GM23338 (cell line): ENCODE results near the gene NEK10. TPM values are rescaled to one million over a fixed set of nuclear protein-coding genes. Genes with fewer than 3 reads are reported as not detected.
A peak's percentile ranks its signal among the peaks of the same experiment; 100 is the strongest.

Source experiments
- ATAC-seq: fragments of 200-7000 bp; cut with Tn5 transposase; 3 replicates; pipeline ENCODE4 v1.9.1; 2020
- DNase-seq: peaks from one replicate; pipeline ENCODE4 v3.0.0-alpha.2; 2015; ENCODE audit warnings: low spot score
- H2AFZ ChIP-seq: fragments of 200-600 bp; sonication (generic); 2 replicates; pipeline ENCODE4 v1.8.0; 2016; ENCODE audit warnings: antibody characterized with exemption, mild to moderate bottlenecking, moderate library complexity
- H3F3A ChIP-seq: fragments of 200-600 bp; sonication (generic); replicated peaks from 2 replicates; pipeline ENCODE4 v1.8.0; 2017; ENCODE audit warnings: antibody characterized with exemption, mixed run types, low read depth
- H3K27ac ChIP-seq: fragments of 200-600 bp; sonication (generic); 2 replicates; pipeline ENCODE4 v1.6.1; 2016; ENCODE audit warnings: low read depth
- H3K27me3 ChIP-seq: fragments of 200-600 bp; sonication (generic); 2 replicates; pipeline ENCODE4 v1.8.0; 2016; ENCODE audit warnings: mild to moderate bottlenecking, mixed run types, moderate library complexity; ENCODE audit not compliant: insufficient read depth
- H3K36me3 ChIP-seq: fragments of 200-600 bp; sonication (generic); 2 replicates; pipeline ENCODE4 v1.8.0; 2016; ENCODE audit warnings: mild to moderate bottlenecking; ENCODE audit not compliant: insufficient read depth
- H3K4me1 ChIP-seq: fragments of 200-600 bp; sonication (generic); 2 replicates; pipeline ENCODE4 v1.8.0; 2016; ENCODE audit warnings: mild to moderate bottlenecking, moderate library complexity; ENCODE audit not compliant: insufficient read depth
- H3K4me2 ChIP-seq: fragments of 200-600 bp; sonication (generic); 2 replicates; pipeline ENCODE4 v1.7.1; 2017; ENCODE audit warnings: mixed run types
- H3K4me3 ChIP-seq: fragments of 200-600 bp; sonication (generic); 2 replicates; pipeline ENCODE4 v1.6.1; 2016; ENCODE audit warnings: mixed run types
- H3K79me2 ChIP-seq: fragments of 200-600 bp; sonication (generic); replicated peaks from 2 replicates; pipeline ENCODE4 v1.8.0; 2017; ENCODE audit warnings: mild to moderate bottlenecking; ENCODE audit not compliant: insufficient read depth
- H3K9me2 ChIP-seq: fragments of 200-600 bp; sonication (generic); 2 replicates; pipeline ENCODE4 v1.8.0; 2017; ENCODE audit not compliant: insufficient read depth
- H4K20me1 ChIP-seq: fragments of 200-600 bp; sonication (generic); replicated peaks from 2 replicates; pipeline ENCODE4 v1.8.0; 2017; ENCODE audit warnings: mild to moderate bottlenecking; ENCODE audit not compliant: insufficient read depth
- H3K27ac Mint-ChIP-seq: 2 replicates; pipeline ENCODE4 v1.8.0; 2020; ENCODE audit warnings: inconsistent platforms, mild to moderate bottlenecking, moderate library complexity, mixed read lengths
- H3K27me3 Mint-ChIP-seq: 3 replicates; pipeline ENCODE4 v1.8.0; 2022; ENCODE audit warnings: low read depth, mild to moderate bottlenecking, moderate library complexity, mixed read lengths, inconsistent platforms; ENCODE audit not compliant: insufficient read depth, poor library complexity
- H3K36me3 Mint-ChIP-seq: 3 replicates; pipeline ENCODE4 v1.8.0; 2021; ENCODE audit warnings: low read depth, mild to moderate bottlenecking, inconsistent platforms, moderate library complexity, mixed read lengths
- H3K4me1 Mint-ChIP-seq: 3 replicates; pipeline ENCODE4 v1.8.0; 2020; ENCODE audit warnings: mild to moderate bottlenecking, inconsistent platforms, mixed read lengths
- H3K4me3 Mint-ChIP-seq: 3 replicates; pipeline ENCODE4 v1.8.0; 2021; ENCODE audit warnings: moderate library complexity, mild to moderate bottlenecking, inconsistent platforms, mixed read lengths
- H3K9me3 Mint-ChIP-seq: 3 replicates; pipeline ENCODE4 v1.8.0; 2020; ENCODE audit warnings: moderate library complexity, mild to moderate bottlenecking, inconsistent platforms, mixed read lengths
- CTCF ChIP-seq, 2 experiments: fragments of 200-600 bp in 1 of 2; sonication (generic) in 1 of 2; conservative IDR thresholded peaks; 2 replicates each; pipeline versions ENCODE4 v1.5.1 to v1.6.1; 2016 to 2017; ENCODE audit warnings: antibody characterized with exemption in 2 of 2, low read depth in 2 of 2, mild to moderate bottlenecking in 2 of 2, moderate library complexity in 1 of 2
- ETS1 ChIP-seq: IDR thresholded peaks from 2 replicates; pipeline ENCODE4 v1.6.1; 2016; ENCODE audit warnings: antibody characterized with exemption
- NANOG ChIP-seq: IDR thresholded peaks from 2 replicates; pipeline ENCODE4 v1.6.1; 2016; ENCODE audit warnings: antibody characterized with exemption, borderline replicate concordance
- ZNF331 ChIP-seq: fragments of 250-450 bp; sonication (Bioruptor Pico); IDR thresholded peaks from 2 replicates; pipeline ENCODE4 v1.5.0; 2020; ENCODE audit warnings: low read depth, mild to moderate bottlenecking, moderate library complexity
- ZNF462 ChIP-seq: fragments of 250-450 bp; sonication (Bioruptor Pico); IDR thresholded peaks from 2 replicates; pipeline ENCODE4 v1.5.0; 2020; ENCODE audit warnings: mild to moderate bottlenecking, moderate library complexity
- polyA plus RNA-seq: library from polyadenylated mRNA; unstranded; fragments of >200 nt; fragmentation: Nextera tagmentation; extraction: Ambion mirVana; gene quantifications from 2 replicates; pipeline ENCODE4 v1.2.1, GENCODE V29; 2016
- total RNA-seq: library from RNA; depleted of rRNA; stranded (reverse); fragments of >200 nt; shearing (Covaris generic); gene quantifications from 2 replicates; pipeline ENCODE4 v1.2.3, GENCODE V29; 2014

NEK10 gene
- total and polyA plus RNA-seq, 2 experiments from 2014 or later: 0.55 to 2.0 TPM

GRCh38 chr3:27357665-27358258 lies 11.4 kb downstream of the NEK10 start:
- Histone ChIP-seq H2AFZ (no peak overlapping the region), H3F3A (no peaks in the 10 kb centered on the region), H3K9me2 (0 out of 2 replicates have a peak, but pooled peaks cover 3% of the 10 kb centered on the region), H3K27ac (no peak overlapping the region), H3K79me2 (no peaks in the 10 kb centered on the region), H3K4me1 (peaks cover 22% of the 10 kb centered on the region), H4K20me1 (no peaks in the 10 kb centered on the region), H3K27me3 (no peaks in the 10 kb centered on the region), H3K4me2 (no peak overlapping the region), H3K36me3 (no peaks in the 10 kb centered on the region), H3K4me3 (no peak overlapping the region)
- Mint-ChIP-seq H3K4me1 (peaks cover 34% of the 10 kb centered on the region), H3K9me3 (no peaks in the 10 kb centered on the region; the same call in 2 of the 3 replicates), H3K27me3 (peaks cover 4% of the 10 kb centered on the region), H3K4me3 (no peak overlapping the region), H3K36me3 (peaks cover 3% of the 10 kb centered on the region; the same call in 1 of the 3 replicates), H3K27ac (no peak overlapping the region)
- TF ChIP-seq ZNF462 (CRISPR knock-in tag) (no peak), ZNF331 (CRISPR knock-in tag) (no peak), NANOG (no peak), ETS1 (no peak), CTCF (conservative IDR thresholded peaks at IDR 0.05; ENCODE audit: low read depth in 2 of 2) (peak; percentile 78 to 87)
- ATAC-seq (peak; percentile 89), DNase-seq (peak; percentile 82)
